Measurements from ENCODE around the gene AFF3. TPM values are rescaled to one million over a fixed set of nuclear protein-coding genes. Genes with fewer than 3 reads are reported as not detected.

The AFF3 gene
- polyA plus RNA-seq, 1 donor (not counting 4 experiments of a cell fraction or from before 2014, with no cell fraction given): not detected

DNA sequence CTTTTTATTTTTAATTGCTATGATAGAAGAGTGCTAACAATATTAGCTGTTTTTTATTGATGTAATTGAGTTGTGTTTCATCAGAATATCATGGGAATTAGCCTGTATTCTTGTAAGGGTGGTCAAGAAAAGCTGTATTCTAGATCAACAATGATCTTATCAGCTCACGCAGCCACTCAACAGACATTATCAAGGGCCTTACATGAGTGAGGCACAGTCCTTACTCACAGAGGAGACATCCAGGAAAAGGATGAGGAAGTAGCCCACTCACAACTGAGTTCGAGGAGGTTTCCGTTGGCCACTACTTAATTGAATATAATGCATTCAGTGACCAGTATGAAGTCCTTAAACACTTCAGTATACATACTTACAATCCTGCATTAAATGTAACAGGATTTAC, 152.5 kb downstream of the AFF3 start:
- Histone ChIP-seq H3K4me1 (ENCODE audit: control insufficient read depth, extremely low read depth, insufficient read depth, low read length) (no peaks in the 10 kb centered on the region), H3K27ac (ENCODE audit: control insufficient read depth, insufficient read depth, low read length) (no peak overlapping the region), H3K4me2 (ENCODE audit: control insufficient read depth, extremely low read depth, insufficient read depth, low read depth, low read length) (no peak overlapping the region), H3K9me1 (ENCODE audit: control insufficient read depth, extremely low read depth, insufficient read depth, low read length) (no peaks in the 10 kb centered on the region), H3K9me3 (ENCODE audit: control insufficient read depth, low read depth, low read length) (no peaks in the 10 kb centered on the region), H3K9ac (ENCODE audit: control insufficient read depth, extremely low read depth, insufficient read depth, low read length) (no peak overlapping the region), H3K36me3 (ENCODE audit: control insufficient read depth in 2 of 2, extremely low read depth in 1 of 2, insufficient read depth in 2 of 2, low read length in 2 of 2) (no peaks in the 10 kb centered on the region), H3K4me3 (ENCODE audit: control insufficient read depth in 2 of 3, extremely low read depth in 1 of 3, insufficient read depth in 2 of 3, low read depth in 1 of 3, low read length in 3 of 3) (no peak overlapping the region), H3K27me3 (ENCODE audit: control insufficient read depth, extremely low read depth, insufficient read depth, low read length) (no peaks in the 10 kb centered on the region), H2AFZ (ENCODE audit: control insufficient read depth, low read length) (no peak overlapping the region), H3K79me2 (ENCODE audit: control insufficient read depth, insufficient read depth, low read length) (no peaks in the 10 kb centered on the region), H4K20me1 (ENCODE audit: control insufficient read depth, extremely low read depth, insufficient read depth, low read length) (no peaks in the 10 kb centered on the region)
- DNase-seq (ENCODE audit: low read depth, low spot score) (no peak), FAIRE-seq (no peak)
- dilution Hi-C loops (cut with MboI; ENCODE audit: extremely low pct_ligation_motif_present, low sequenced_read_pairs): no loop called here
- no peak for TF ChIP-seq EZH2 (IDR thresholded peaks at IDR 0.05; ENCODE audit: low read length)
- TF ChIP-seq CTCF (optimal IDR thresholded peaks at IDR 0.05 in 1 of 3, IDR thresholded peaks at IDR 0.05 in 1 of 3, conservative IDR thresholded peaks at IDR 0.05 in 1 of 3; ENCODE audit: extremely low read depth in 1 of 3, insufficient read depth in 2 of 3, low read length in 3 of 3): no peak

DNA sequence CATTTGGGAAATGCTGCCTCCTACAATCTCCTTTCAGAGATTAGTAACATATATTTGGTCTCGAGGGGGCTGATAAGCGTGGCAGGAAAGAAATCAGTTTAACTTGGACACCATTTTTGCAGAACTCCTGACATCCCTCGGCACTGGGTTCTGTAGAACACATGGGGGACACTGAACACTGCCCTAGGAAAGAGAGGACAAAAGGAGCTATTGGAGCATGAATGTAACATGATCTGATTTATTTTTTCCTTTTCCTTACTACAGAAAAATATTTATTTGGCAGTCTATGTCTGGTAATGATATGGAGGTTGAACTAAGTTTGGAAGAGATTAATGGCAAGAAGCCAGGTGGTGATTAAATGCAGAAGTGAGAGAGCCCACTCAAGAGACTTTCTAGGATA, 153.8 kb downstream of the AFF3 start:
- Histone ChIP-seq H3K4me1 (ENCODE audit: control insufficient read depth, extremely low read depth, insufficient read depth, low read length) (no peaks in the 10 kb centered on the region), H3K79me2 (ENCODE audit: control insufficient read depth, insufficient read depth, low read length) (no peaks in the 10 kb centered on the region), H3K36me3 (ENCODE audit: control insufficient read depth in 2 of 2, extremely low read depth in 1 of 2, insufficient read depth in 2 of 2, low read length in 2 of 2) (no peaks in the 10 kb centered on the region), H3K9ac (ENCODE audit: control insufficient read depth, extremely low read depth, insufficient read depth, low read length) (no peak overlapping the region), H3K4me3 (ENCODE audit: control insufficient read depth in 2 of 3, extremely low read depth in 1 of 3, insufficient read depth in 2 of 3, low read depth in 1 of 3, low read length in 3 of 3) (no peak overlapping the region), H3K27ac (ENCODE audit: control insufficient read depth, insufficient read depth, low read length) (no peak overlapping the region), H4K20me1 (ENCODE audit: control insufficient read depth, extremely low read depth, insufficient read depth, low read length) (no peaks in the 10 kb centered on the region), H3K4me2 (ENCODE audit: control insufficient read depth, extremely low read depth, insufficient read depth, low read depth, low read length) (no peak overlapping the region), H3K9me1 (ENCODE audit: control insufficient read depth, extremely low read depth, insufficient read depth, low read length) (no peaks in the 10 kb centered on the region), H3K9me3 (ENCODE audit: control insufficient read depth, low read depth, low read length) (no peaks in the 10 kb centered on the region), H3K27me3 (ENCODE audit: control insufficient read depth, extremely low read depth, insufficient read depth, low read length) (no peaks in the 10 kb centered on the region), H2AFZ (ENCODE audit: control insufficient read depth, low read length) (no peak overlapping the region)
- dilution Hi-C loops (cut with MboI; ENCODE audit: extremely low pct_ligation_motif_present, low sequenced_read_pairs): no loop called here
- no peak for DNase-seq (ENCODE audit: low read depth, low spot score)
- TF ChIP-seq EZH2 (IDR thresholded peaks at IDR 0.05; ENCODE audit: low read length) (no peak), CTCF (optimal IDR thresholded peaks at IDR 0.05 in 1 of 3, IDR thresholded peaks at IDR 0.05 in 1 of 3, conservative IDR thresholded peaks at IDR 0.05 in 1 of 3; ENCODE audit: extremely low read depth in 1 of 3, insufficient read depth in 2 of 3, low read length in 3 of 3) (no peak)
- FAIRE-seq: no peak

All from keratinocyte (primary cell).